Measurements from ENCODE around the gene CTAGE9. TPM values are rescaled to one million over a fixed set of nuclear protein-coding genes. Genes with fewer than 3 reads are reported as not detected.
"Not testable (repeated sequence)": the region's sequence is repeated elsewhere in the genome, so short reads cannot be mapped to it uniquely, and the experiment has no call there.

CTAGE9 gene, protein sequence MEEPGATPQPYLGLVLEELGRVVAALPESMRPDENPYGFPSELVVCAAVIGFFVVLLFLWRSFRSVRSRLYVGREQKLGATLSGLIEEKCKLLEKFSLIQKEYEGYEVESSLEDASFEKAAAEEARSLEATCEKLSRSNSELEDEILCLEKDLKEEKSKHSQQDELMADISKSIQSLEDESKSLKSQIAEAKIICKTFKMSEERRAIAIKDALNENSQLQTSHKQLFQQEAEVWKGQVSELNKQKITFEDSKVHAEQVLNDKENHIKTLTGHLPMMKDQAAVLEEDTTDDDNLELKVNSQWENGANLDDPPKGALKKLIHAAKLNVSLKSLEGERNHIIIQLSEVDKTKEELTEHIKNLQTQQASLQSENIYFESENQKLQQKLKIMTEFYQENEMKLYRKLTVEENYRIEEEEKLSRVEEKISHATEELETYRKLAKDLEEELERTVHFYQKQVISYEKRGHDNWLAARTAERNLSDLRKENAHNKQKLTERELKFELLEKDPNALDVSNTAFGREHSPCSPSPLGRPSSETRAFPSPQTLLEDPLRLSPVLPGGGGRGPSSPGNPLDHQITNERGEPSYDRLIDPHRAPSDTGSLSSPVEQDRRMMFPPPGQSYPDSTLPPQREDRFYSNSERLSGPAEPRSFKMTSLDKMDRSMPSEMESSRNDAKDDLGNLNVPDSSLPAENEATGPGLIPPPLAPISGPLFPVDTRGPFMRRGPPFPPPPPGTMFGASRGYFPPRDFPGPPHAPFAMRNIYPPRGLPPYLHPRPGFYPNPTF
- under 1 TPM in 1 of 3 donors, not detected in 2; 0.16 TPM for total RNA-seq

GRCh38 chr6:131710917-131711316, at the start of gene CTAGE9:
CTAGE9 (minus strand) TSS chr6:131711017; CDS start chr6:131711017, 0 bp downstream.
- H3K4me1 ChIP-seq; intact Hi-C loops (cut with DNase I; ENCODE audit: low total_unique reads); H3K27me3 ChIP-seq: not testable (repeated sequence)

GRCh38 chr6:131758920-131759319, 48.1 kb upstream of the CTAGE9 start:
- intact Hi-C loops (cut with DNase I; ENCODE audit: low total_unique reads), result no loop called here
- TF ChIP-seq POLR2A (IDR thresholded peaks at IDR 0.05), result no peak
- TF ChIP-seq POLR2AphosphoS5 (IDR thresholded peaks at IDR 0.05), result no peak
- TF ChIP-seq, protein P1, sequence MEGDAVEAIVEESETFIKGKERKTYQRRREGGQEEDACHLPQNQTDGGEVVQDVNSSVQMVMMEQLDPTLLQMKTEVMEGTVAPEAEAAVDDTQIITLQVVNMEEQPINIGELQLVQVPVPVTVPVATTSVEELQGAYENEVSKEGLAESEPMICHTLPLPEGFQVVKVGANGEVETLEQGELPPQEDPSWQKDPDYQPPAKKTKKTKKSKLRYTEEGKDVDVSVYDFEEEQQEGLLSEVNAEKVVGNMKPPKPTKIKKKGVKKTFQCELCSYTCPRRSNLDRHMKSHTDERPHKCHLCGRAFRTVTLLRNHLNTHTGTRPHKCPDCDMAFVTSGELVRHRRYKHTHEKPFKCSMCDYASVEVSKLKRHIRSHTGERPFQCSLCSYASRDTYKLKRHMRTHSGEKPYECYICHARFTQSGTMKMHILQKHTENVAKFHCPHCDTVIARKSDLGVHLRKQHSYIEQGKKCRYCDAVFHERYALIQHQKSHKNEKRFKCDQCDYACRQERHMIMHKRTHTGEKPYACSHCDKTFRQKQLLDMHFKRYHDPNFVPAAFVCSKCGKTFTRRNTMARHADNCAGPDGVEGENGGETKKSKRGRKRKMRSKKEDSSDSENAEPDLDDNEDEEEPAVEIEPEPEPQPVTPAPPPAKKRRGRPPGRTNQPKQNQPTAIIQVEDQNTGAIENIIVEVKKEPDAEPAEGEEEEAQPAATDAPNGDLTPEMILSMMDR (IDR thresholded peaks at IDR 0.05), result no peak
- Histone ChIP-seq H3K27ac (no peak overlapping the region), H3K9me3 (no peaks in the 10 kb centered on the region), H3K36me3 (no peaks in the 10 kb centered on the region), H3K4me3 (no peak overlapping the region), H3K27me3 (no peaks in the 10 kb centered on the region), H3K4me1 (no peaks in the 10 kb centered on the region)
- no peak for DNase-seq (ENCODE audit: low spot score in 2 of 2)

More at GRCh38 chr6:131710917-131711316, at the start of gene CTAGE9:
- H3K27ac ChIP-seq; H3K9me3 ChIP-seq; H3K4me3 ChIP-seq; DNase-seq (ENCODE audit: low spot score in 2 of 2); H3K36me3 ChIP-seq: not testable (repeated sequence)

GRCh38 chr6:131756039-131756438, 45.2 kb upstream of the CTAGE9 start:
- intact Hi-C loops (cut with DNase I; ENCODE audit: low total_unique reads), result no loop called here
- no peaks in the 10 kb centered on the region for H3K9me3 ChIP-seq
- TF ChIP-seq POLR2A (IDR thresholded peaks at IDR 0.05), result no peak
- H3K27me3 ChIP-seq, result no peaks in the 10 kb centered on the region
- H3K36me3 ChIP-seq, result no peaks in the 10 kb centered on the region
- no peaks in the 10 kb centered on the region for H3K4me1 ChIP-seq
- DNase-seq (ENCODE audit: low spot score in 2 of 2), result no peak
- H3K4me3 ChIP-seq, result no peak overlapping the region
- no peak overlapping the region for H3K27ac ChIP-seq

DNA sequence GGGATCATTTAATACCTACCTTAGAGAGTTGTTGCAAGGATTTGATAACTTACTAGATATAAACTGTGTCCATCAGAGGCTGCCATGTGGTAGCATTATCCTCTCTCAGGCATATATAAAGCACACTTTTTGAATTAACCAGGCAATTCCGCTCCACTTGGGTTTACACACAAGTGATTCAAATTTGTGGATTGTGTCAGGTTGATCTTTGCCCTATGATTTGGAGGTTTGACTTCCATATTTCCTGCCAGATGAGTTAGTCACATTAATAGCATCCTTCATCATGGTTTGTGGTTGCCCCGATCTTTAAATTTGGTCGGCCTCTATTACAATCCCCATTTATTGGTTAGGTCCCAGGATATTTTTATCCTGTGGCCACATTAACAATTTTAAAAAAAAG, 44.8 kb upstream of the CTAGE9 start:
- H3K9me3 ChIP-seq, result no peaks in the 10 kb centered on the region
- H3K27ac ChIP-seq, result no peak overlapping the region
- H3K4me1 ChIP-seq, result no peaks in the 10 kb centered on the region
- no peak overlapping the region for H3K4me3 ChIP-seq
- intact Hi-C loops (cut with DNase I; ENCODE audit: low total_unique reads), result no loop called here
- no peak for TF ChIP-seq POLR2A (IDR thresholded peaks at IDR 0.05)
- TF ChIP-seq, protein P1 (IDR thresholded peaks at IDR 0.05), result no peak
- H3K36me3 ChIP-seq, result no peaks in the 10 kb centered on the region
- DNase-seq (ENCODE audit: low spot score in 2 of 2), result no peak
- no peaks in the 10 kb centered on the region for H3K27me3 ChIP-seq

- Histone ChIP-seq H3K4me1 (no peaks in the 10 kb centered on the region), H3K4me3 (no peak overlapping the region), H3K27me3 (no peaks in the 10 kb centered on the region), H3K9me3 (no peaks in the 10 kb centered on the region), H3K36me3 (no peaks in the 10 kb centered on the region), H3K27ac (no peak overlapping the region)
- intact Hi-C loops (cut with DNase I; ENCODE audit: low total_unique reads), result no loop called here
- TF ChIP-seq, protein P1 (IDR thresholded peaks at IDR 0.05), result no peak
- TF ChIP-seq POLR2A (IDR thresholded peaks at IDR 0.05), result no peak
- TF ChIP-seq POLR2AphosphoS5 (IDR thresholded peaks at IDR 0.05), result no peak
- no peak for DNase-seq (ENCODE audit: low spot score in 2 of 2)
Measured at GRCh38 chr6:131754715-131755567, 44.1 kb upstream of the CTAGE9 start.
